Left cardiac atrium (tissue), 4 donors: ENCODE results near the gene OBP2A. TPM values are rescaled to one million over a fixed set of nuclear protein-coding genes. Genes with fewer than 3 reads are reported as not detected.
A peak's percentile ranks its signal among the peaks of the same experiment; 100 is the strongest.
"Not testable (repeated sequence)": the region's sequence is repeated elsewhere in the genome, so short reads cannot be mapped to it uniquely, and the experiment has no call there.

Source experiments
- ATAC-seq, 2 donors: fragments of 200-7000 bp; cut with Tn5 transposase; one replicate each; pipeline ENCODE4 v1.9.1; 2020; ENCODE audit warnings: mild to moderate bottlenecking in 2 of 2, moderate library complexity in 2 of 2
- DNase-seq: peaks from one replicate; pipeline ENCODE4 v3.0.0-alpha.2; 2020
- intact Hi-C, 2 donors: fragments of 100-400 bp; cut with DNase I; formaldehyde crosslinking; loops; one replicate each; pipeline versions ENCODE4 v1.14.1 to v1.15.1; 2022 to 2023
- long read RNA-seq: library from polyadenylated mRNA; unstranded; transcript quantifications from one replicate; pipeline ENCODE4 v2.0.0, GENCODE V29; 2021
- total RNA-seq, 2 donors: library from RNA; stranded (reverse); fragmentation: NEBNext Ultra II Directional; extraction: Animal tissue kit (Norgen Biotek cat#: 25700); gene quantifications; one replicate each; pipeline ENCODE4 v1.2.1, GENCODE V29; 2021
- donor health status: DM: no; HTN: yes; CAD: no.
- donor health status: DM: no; HTN: yes; CAD: no; lungs with severe emphysema.
- donor health status: DM: yes; HTN: yes; CAD: no.
- donor health status: Dilated cardiomyopathy.

OBP2A gene
- not detected for total RNA-seq
- long read RNA-seq, result 0 reads

GRCh38 chr9:135545646-135546176 is at the start of gene OBP2A:
OBP2A (plus strand) TSS chr9:135546126; CDS start chr9:135546181, 55 bp downstream.
- DNase-seq, intact Hi-C loops, ATAC-seq: not testable (repeated sequence)

DNA sequence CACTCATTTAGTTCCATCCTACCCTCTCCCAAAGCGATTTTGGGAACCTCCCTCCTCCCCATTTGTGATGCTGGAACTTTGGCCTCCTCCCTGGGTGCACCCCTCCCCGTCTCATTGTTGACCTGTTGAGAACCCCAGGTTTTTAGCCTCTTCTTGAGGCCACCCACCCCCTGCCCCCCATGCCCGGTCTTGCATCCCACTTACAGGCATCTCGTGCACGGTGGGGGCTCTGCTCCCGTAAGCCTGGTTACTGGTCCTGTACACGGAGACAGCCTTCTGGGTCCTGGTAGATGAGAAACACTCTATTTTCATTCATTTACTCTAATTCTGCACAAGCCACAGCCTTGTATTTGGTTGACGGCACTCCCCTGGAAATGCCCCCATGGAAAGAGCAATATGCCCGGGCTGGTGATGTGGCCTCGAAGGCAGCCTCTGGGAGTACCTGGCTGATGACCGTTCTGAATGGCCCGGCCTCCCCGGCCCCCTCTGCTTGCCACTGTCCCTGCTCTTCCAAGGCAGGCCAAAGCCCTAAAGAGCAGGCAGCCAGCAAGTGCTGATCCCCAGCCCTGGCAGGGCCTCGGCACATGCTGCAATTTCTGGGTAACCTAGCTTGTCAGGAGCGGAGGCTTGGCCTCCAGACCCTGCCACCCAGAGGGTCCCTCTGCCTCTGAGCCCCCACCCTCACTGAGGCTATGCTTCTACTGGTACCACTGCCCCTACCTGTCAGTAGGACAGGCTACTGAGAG is 47.4 kb upstream of the OBP2A start:
- ATAC-seq, result no peak
- intact Hi-C loops, result no loop called here

DNA sequence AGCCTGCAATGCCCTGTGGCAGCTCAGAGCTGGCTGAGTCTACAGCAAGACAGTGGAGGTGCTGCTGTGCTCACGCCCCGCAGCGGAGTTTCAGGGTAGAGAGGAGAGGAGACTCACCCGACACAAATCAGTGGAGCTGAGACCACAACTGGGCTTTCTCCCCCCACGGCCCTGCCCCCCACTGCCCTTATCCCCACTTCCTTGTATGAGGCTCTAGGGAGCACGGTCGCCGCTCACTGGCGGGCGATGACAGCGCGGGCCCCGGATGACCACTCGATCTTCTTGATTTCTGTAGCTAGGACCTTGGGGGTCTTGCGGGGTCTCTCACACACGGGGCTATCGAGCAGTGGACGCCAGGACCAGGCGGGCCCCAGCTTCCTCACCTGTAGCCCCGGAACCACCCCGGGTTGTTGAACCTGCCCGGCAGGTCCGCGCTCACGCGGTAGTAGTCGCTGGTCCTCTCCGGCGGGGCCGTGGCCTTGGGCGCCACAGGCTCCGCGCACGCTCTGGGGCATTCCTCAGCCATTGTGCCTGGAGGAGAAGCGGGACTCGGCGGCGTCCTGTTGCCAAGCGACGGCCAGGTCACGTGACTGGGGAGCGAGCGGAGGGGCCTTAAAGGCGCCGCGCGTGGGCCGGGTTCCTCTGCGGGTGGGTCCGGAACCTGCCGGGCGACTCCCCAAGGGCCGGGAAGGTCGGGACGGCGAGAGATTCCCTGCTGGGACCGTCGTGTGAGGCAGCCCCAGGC is 46.4 kb upstream of the OBP2A start:
- DNase-seq (peak; percentile 98), ATAC-seq (peak; percentile 91)
- intact Hi-C loops, result no loop called here

More for the DNA sequence above, 47.4 kb upstream of the OBP2A start:
- DNase-seq, result no peak

DNA sequence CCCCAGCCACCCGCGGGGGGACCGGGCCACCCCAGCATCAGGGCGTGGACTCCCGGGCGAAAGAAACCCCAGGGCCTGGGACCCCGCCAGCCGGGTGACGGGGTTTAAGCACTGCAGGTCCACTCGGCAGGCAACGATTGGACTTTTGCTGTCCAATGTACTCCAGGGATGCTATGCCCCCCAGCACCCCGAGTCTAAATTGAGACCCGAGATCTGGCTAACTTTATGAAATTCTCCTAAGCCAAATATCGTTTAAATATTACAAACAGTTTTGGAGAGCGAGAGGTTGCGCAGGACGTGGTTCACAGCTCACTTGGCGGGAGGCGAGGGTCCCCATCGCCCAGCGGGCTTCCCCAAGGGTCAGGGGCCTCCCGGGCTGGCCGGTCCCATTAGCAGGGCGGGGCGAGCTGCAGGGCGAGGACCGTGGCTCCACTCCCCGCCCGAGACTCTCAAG is 45.8 kb upstream of the OBP2A start:
- DNase-seq, result no peak
- peak; percentile 14 to 36 for ATAC-seq
- intact Hi-C loops, result no loop called here

- intact Hi-C loops, result no loop called here
- DNase-seq (peak; percentile 92), ATAC-seq (peak; percentile 97 to 98)
Measured at GRCh38 chr9:135500525-135501260, 45.2 kb upstream of the OBP2A start, which contains the start of gene MRPS2. MRPS2 (plus strand) TSS chr9:135500682; CDS start chr9:135500711, 29 bp downstream.

GRCh38 chr9:135501261-135502167 is 44.4 kb upstream of the OBP2A start:
- intact Hi-C loops, result no loop called here
- peak; percentile 54 for DNase-seq
- no peak for ATAC-seq

- ATAC-seq, result no peak
- intact Hi-C loops, result no loop called here
- no peak for DNase-seq
Measured at GRCh38 chr9:135502168-135502872, 43.6 kb upstream of the OBP2A start.

DNA sequence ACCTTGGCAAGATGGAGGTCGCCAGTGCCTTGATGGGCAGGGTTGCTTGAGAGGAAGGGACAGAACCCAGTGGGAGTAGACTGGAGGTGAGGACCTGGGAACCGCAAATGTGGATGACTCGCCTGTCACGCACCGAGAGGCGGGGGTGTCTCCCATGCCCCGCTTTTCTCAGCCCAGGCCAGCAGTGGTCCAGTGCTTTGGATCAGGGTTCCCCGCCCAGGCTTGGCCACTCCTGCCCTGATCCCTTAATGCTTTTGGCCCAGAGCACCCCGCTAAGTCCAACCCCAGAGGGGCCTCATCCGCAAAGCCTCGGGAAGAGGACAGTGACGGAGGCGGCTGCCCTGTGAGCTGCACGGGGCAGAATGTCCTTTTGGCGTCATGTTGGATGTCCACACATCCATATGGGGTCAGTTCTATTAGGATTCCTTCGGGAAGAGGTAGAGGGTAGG is 43.0 kb upstream of the OBP2A start:
- ATAC-seq (no peak), DNase-seq (no peak)
- intact Hi-C loops, result no loop called here

- intact Hi-C loops, result no loop called here
- no peak for ATAC-seq
- no peak for DNase-seq
Measured at GRCh38 chr9:135503371-135504261, 42.3 kb upstream of the OBP2A start.

GRCh38 chr9:135504262-135505243 is 41.4 kb upstream of the OBP2A start:
- intact Hi-C loops, result no loop called here
- ATAC-seq (no peak), DNase-seq (peak; percentile 64)

DNA sequence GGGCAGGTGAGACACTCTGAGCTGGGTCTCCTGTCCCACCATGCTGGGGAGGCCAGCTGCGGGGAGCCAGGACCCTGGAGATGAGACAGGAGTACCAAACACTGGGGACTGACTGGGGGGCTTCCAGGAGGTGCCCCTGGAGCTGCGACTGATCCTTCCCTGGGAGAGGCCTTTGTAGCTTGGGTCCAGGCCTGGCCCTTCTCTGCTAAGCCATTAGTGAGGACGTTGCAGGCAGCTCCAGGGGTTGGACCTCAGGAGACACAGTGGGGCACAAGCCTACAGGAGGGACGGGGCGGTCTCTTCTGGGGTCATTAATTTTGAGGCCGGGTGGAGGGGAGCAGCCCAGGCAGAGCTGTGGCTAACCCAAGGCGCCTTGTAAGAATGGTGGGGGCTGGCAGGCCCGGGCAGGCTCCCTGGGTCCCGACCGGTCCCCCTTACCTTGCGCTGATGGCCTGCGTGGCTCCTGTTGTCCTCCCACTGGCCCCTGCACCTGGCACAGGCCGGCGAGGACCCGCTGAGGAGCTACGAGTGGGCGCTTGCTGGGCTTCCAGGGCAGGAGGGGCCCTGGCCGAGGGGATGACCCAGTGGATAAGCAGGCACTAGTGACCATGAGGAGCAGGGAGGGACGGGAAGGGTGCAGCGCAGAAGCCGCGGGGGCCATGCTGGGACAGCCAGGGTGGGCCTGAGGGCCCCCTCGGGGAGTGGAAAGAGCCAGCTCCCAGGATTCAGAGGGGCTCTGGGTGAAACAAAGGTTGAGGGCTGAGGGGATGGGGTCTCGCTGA is 40.3 kb upstream of the OBP2A start:
- ATAC-seq, result no peak
- intact Hi-C loops, result no loop called here
- no peak for DNase-seq

- ATAC-seq, result no peak
- DNase-seq, result no peak
- intact Hi-C loops, result no loop called here
Measured at GRCh38 chr9:135506327-135507103, 39.4 kb upstream of the OBP2A start.

GRCh38 chr9:135507104-135508035 is 38.6 kb upstream of the OBP2A start:
- DNase-seq (no peak), ATAC-seq (no peak)
- intact Hi-C loops, result no loop called here
